Activated naive CD4-positive, alpha-beta T cell treated with anti-CD3 and anti-CD28 coated beads for 36 hours (primary cell): ENCODE data around the gene ZDHHC4. TPM values are rescaled to one million over a fixed set of nuclear protein-coding genes. Genes with fewer than 3 reads are reported as not detected.
"Not testable (repeated sequence)": the region's sequence is repeated elsewhere in the genome, so short reads cannot be mapped to it uniquely, and the experiment has no call there.

Experiments
- CTCF ChIA-PET: fragments of 350-600 bp; sonication (Branson Sonifier 250); formaldehyde crosslinking; loops from one replicate; lab custom pipeline; 2021; ENCODE audit warnings: antibody characterized with exemption; lab: Charles Lee
- DNase-seq: peaks from one replicate; pipeline ENCODE4 v3.0.0-alpha.2; 2020
- H3K27ac Mint-ChIP-seq: one replicate; pipeline ENCODE4 v1.8.0; 2021; ENCODE audit warnings: mild to moderate bottlenecking, mixed read lengths
- H3K27me3 Mint-ChIP-seq: one replicate; pipeline ENCODE4 v1.8.0; 2021; ENCODE audit warnings: low read depth, mixed read lengths
- H3K36me3 Mint-ChIP-seq: one replicate; pipeline ENCODE4 v1.8.0; 2021; ENCODE audit warnings: low read depth, mixed read lengths
- H3K4me1 Mint-ChIP-seq: one replicate; pipeline ENCODE4 v1.8.0; 2021; ENCODE audit warnings: low read depth, mixed read lengths
- H3K4me3 Mint-ChIP-seq: one replicate; pipeline ENCODE4 v1.8.0; 2021; ENCODE audit warnings: mild to moderate bottlenecking, moderate library complexity, mixed read lengths
- H3K9me3 Mint-ChIP-seq: one replicate; pipeline ENCODE4 v1.8.0; 2021; ENCODE audit warnings: mixed read lengths
- intact Hi-C: fragments of 100-400 bp; cut with micrococcal nuclease; formaldehyde crosslinking; loops from one replicate; pipeline ENCODE4 v1.15.1; 2023
- total RNA-seq, 2 experiments: library from RNA; stranded (reverse); gene quantifications; one replicate each; pipeline ENCODE4 v1.2.3, GENCODE V29; 2021

The ZDHHC4 gene
- total RNA-seq, 2 experiments from 2014 or later, result 48.1 to 49.4 TPM

- intact Hi-C loops, result no loop called here
- DNase-seq, result no peak
- Mint-ChIP-seq H3K9me3 (no peaks in the 10 kb centered on the region), H3K4me3 (no peak overlapping the region), H3K4me1 (peaks cover 2% of the 10 kb centered on the region), H3K27me3 (no peaks in the 10 kb centered on the region), H3K27ac (no peak overlapping the region), H3K36me3 (no peaks in the 10 kb centered on the region)
- CTCF ChIA-PET, result interaction anchor here (0.6 to 1.2 kb wide), 3 partner anchors 38 to 291 kb away, joined by 3 to 4 read pairs (median 3); no protein-coding TSS in a partner anchor
Observed at GRCh38 chr7:6565655-6566054, 11.6 kb upstream of the ZDHHC4 start.

GRCh38 chr7:6567886-6568285 lies 9.4 kb upstream of the ZDHHC4 start:
- H3K27me3 Mint-ChIP-seq, result no peaks in the 10 kb centered on the region
- no peaks in the 10 kb centered on the region for H3K36me3 Mint-ChIP-seq
- no peaks in the 10 kb centered on the region for H3K9me3 Mint-ChIP-seq
- H3K4me3 Mint-ChIP-seq, result no peak overlapping the region
- peaks cover 2% of the 10 kb centered on the region for H3K4me1 Mint-ChIP-seq
- intact Hi-C loops, result no loop called here
- H3K27ac Mint-ChIP-seq, result no peak overlapping the region
- no peak for DNase-seq
- CTCF ChIA-PET, result no interaction called here

- H3K27ac Mint-ChIP-seq, result no peak overlapping the region
- DNase-seq, result no peak
- CTCF ChIA-PET, result interaction anchor here (0.6 to 3.4 kb wide), 4 partner anchors 13 to 247 kb away, joined by 3 to 13 read pairs (median 6); no protein-coding TSS in a partner anchor
- no peaks in the 10 kb centered on the region for H3K36me3 Mint-ChIP-seq
- H3K4me1 Mint-ChIP-seq, result peaks cover 4% of the 10 kb centered on the region
- no peaks in the 10 kb centered on the region for H3K9me3 Mint-ChIP-seq
- no peaks in the 10 kb centered on the region for H3K27me3 Mint-ChIP-seq
- intact Hi-C loops, result no loop called here
- no peak overlapping the region for H3K4me3 Mint-ChIP-seq
Observed at GRCh38 chr7:6571160-6571779, 6.0 kb upstream of the ZDHHC4 start.

- no peaks in the 10 kb centered on the region for H3K27me3 Mint-ChIP-seq
- no peak overlapping the region for H3K27ac Mint-ChIP-seq
- DNase-seq, result no peak
- no peaks in the 10 kb centered on the region for H3K9me3 Mint-ChIP-seq
- H3K36me3 Mint-ChIP-seq, result peaks cover 8% of the 10 kb centered on the region
- intact Hi-C loops, result loop anchor here (2.0 kb wide), 1 partner anchor 131 kb away; the partner anchor contains the start of gene ZNF12
- peaks cover 20% of the 10 kb centered on the region for H3K4me1 Mint-ChIP-seq
- H3K4me3 Mint-ChIP-seq, result peak overlapping the region; percentile 78
- CTCF ChIA-PET, result interaction anchor here (0.6 to 3.8 kb wide), 10 partner anchors 15 to 720 kb away, joined by 3 to 36 read pairs (median 4); no protein-coding TSS in a partner anchor
Observed at GRCh38 chr7:6575281-6576023, 1.8 kb upstream of the ZDHHC4 start.

GRCh38 chr7:6576024-6576866 lies 1.0 kb upstream of the ZDHHC4 start:
- Mint-ChIP-seq H3K9me3 (no peaks in the 10 kb centered on the region), H3K4me1 (peaks cover 20% of the 10 kb centered on the region), H3K27me3 (no peaks in the 10 kb centered on the region), H3K36me3 (peaks cover 8% of the 10 kb centered on the region), H3K27ac (peak overlapping the region; percentile 63), H3K4me3 (peak overlapping the region; percentile 78)
- CTCF ChIA-PET, result interaction anchor here (1.0 to 3.8 kb wide), 8 partner anchors 14 to 720 kb away, joined by 3 to 36 read pairs (median 4); partner anchors contain the start of gene INTS15
- DNase-seq, result no peak
- intact Hi-C loops, result loop anchor here (2.0 kb wide), 1 partner anchor 131 kb away; the partner anchor contains the start of gene ZNF12

- Mint-ChIP-seq H3K27ac (peak overlapping the region; percentile 81), H3K4me3 (peak overlapping the region; percentile 84), H3K4me1 (peaks cover 20% of the 10 kb centered on the region)
- not testable (repeated sequence) for H3K27me3 Mint-ChIP-seq, H3K9me3 Mint-ChIP-seq, H3K36me3 Mint-ChIP-seq
- DNase-seq, result peak; percentile 36
- CTCF ChIA-PET, result interaction anchor here (1.0 to 1.9 kb wide), 3 partner anchors 14 to 721 kb away, joined by 3 to 8 read pairs (median 4); partner anchors contain the start of gene INTS15
- intact Hi-C loops, result loop anchor here (1.0 to 2.0 kb wide), 2 partner anchors 13 to 130 kb away; partner anchors contain the start of genes INTS15 and ZNF12
Observed at GRCh38 chr7:6576867-6577368, 336 bp upstream of the ZDHHC4 start.

GRCh38 chr7:6578114-6579084 lies 1.1 kb downstream of the ZDHHC4 start:
- H3K4me1 Mint-ChIP-seq, result peaks cover 20% of the 10 kb centered on the region
- H3K27me3 Mint-ChIP-seq, result no peaks in the 10 kb centered on the region
- H3K36me3 Mint-ChIP-seq, result peaks cover 14% of the 10 kb centered on the region
- H3K9me3 Mint-ChIP-seq, result no peaks in the 10 kb centered on the region
- intact Hi-C loops, result no loop called here
- CTCF ChIA-PET, result interaction anchor here (0.6 to 1.9 kb wide), 3 partner anchors 12 to 23 kb away, joined by 3 to 8 read pairs (median 3); partner anchors contain the start of gene INTS15
- H3K27ac Mint-ChIP-seq, result peak overlapping the region; percentile 92
- DNase-seq, result no peak
- peak overlapping the region; percentile 84 for H3K4me3 Mint-ChIP-seq

GRCh38 chr7:6579446-6579845 lies 2.2 kb downstream of the ZDHHC4 start:
- no peaks in the 10 kb centered on the region for H3K9me3 Mint-ChIP-seq
- DNase-seq, result no peak
- CTCF ChIA-PET, result no interaction called here
- peak overlapping the region; percentile 84 for H3K4me3 Mint-ChIP-seq
- H3K27ac Mint-ChIP-seq, result no peak overlapping the region
- H3K4me1 Mint-ChIP-seq, result peaks cover 20% of the 10 kb centered on the region
- H3K36me3 Mint-ChIP-seq, result peaks cover 18% of the 10 kb centered on the region
- no peaks in the 10 kb centered on the region for H3K27me3 Mint-ChIP-seq
- intact Hi-C loops, result no loop called here

- H3K27me3 Mint-ChIP-seq, intact Hi-C loops, H3K4me3 Mint-ChIP-seq, CTCF ChIA-PET, H3K4me1 Mint-ChIP-seq, DNase-seq, H3K9me3 Mint-ChIP-seq: not testable (repeated sequence)
- peak overlapping the region; percentile 39 for H3K27ac Mint-ChIP-seq
- peaks cover 32% of the 10 kb centered on the region for H3K36me3 Mint-ChIP-seq
Observed at GRCh38 chr7:6585746-6586432, 8.6 kb downstream of the ZDHHC4 start.

GRCh38 chr7:6588566-6588965 lies 11.3 kb downstream of the ZDHHC4 start:
- H3K27ac Mint-ChIP-seq, result no peak overlapping the region
- intact Hi-C loops, result no loop called here
- CTCF ChIA-PET, result no interaction called here
- no peak for DNase-seq
- H3K4me3 Mint-ChIP-seq, result no peak overlapping the region
- peaks cover 32% of the 10 kb centered on the region for H3K36me3 Mint-ChIP-seq
- peaks cover 22% of the 10 kb centered on the region for H3K4me1 Mint-ChIP-seq
- no peaks in the 10 kb centered on the region for H3K9me3 Mint-ChIP-seq
- H3K27me3 Mint-ChIP-seq, result no peaks in the 10 kb centered on the region
